GM12892 (cell line): Measurements from ENCODE around the gene TBX15.

Experiments used
- DNase-seq: peaks from one replicate; pipeline ENCODE4 v3.0.0; 2011; ENCODE audit not compliant: insufficient read length
- FAIRE-seq: peaks from 2 replicates; lab custom pipeline; 2011; peaks lifted over from hg19 to GRCh38; lab: Jason Lieb, UNC
- POLR2A ChIP-seq: IDR thresholded peaks from 2 replicates; pipeline ENCODE4 v1.6.1; 2011; ENCODE audit warnings: low read depth, low read length, control low read depth
- POLR2AphosphoS5 ChIP-seq: IDR thresholded peaks from 2 replicates; pipeline ENCODE4 v1.6.1; 2011; ENCODE audit warnings: low read depth, low read length, control low read depth
- TAF1 ChIP-seq: IDR thresholded peaks from 2 replicates; pipeline ENCODE4 v1.6.1; 2011; ENCODE audit warnings: low read depth, mild to moderate bottlenecking, control low read depth, low read length, borderline replicate concordance

TBX15 gene

GRCh38 chr1:119008483-119009311 is 20.6 kb upstream of the TBX15 start:
- no peak for TF ChIP-seq TAF1
- TF ChIP-seq POLR2A = no peak
- TF ChIP-seq POLR2AphosphoS5 = no peak
- no peak for FAIRE-seq
- DNase-seq = no peak

- no peak for FAIRE-seq
- DNase-seq = no peak
- TF ChIP-seq POLR2A = no peak
- no peak for TF ChIP-seq TAF1
- no peak for TF ChIP-seq POLR2AphosphoS5
These were observed 19.7 kb upstream of the TBX15 start for GRCh38 chr1:119007670-119008482.

- TF ChIP-seq POLR2A (no peak), TAF1 (no peak), POLR2AphosphoS5 (no peak)
- FAIRE-seq = no peak
- DNase-seq = no peak
These were observed 19.2 kb upstream of the TBX15 start for GRCh38 chr1:119007339-119007669.

GRCh38 chr1:119006406-119007279 is 18.5 kb upstream of the TBX15 start:
- no peak for TF ChIP-seq POLR2A
- no peak for TF ChIP-seq POLR2AphosphoS5
- no peak for TF ChIP-seq TAF1
- FAIRE-seq = no peak
- DNase-seq = no peak

- no peak for DNase-seq
- TF ChIP-seq POLR2A (no peak), TAF1 (no peak), POLR2AphosphoS5 (no peak)
- FAIRE-seq = no peak
These were observed 17.7 kb upstream of the TBX15 start for GRCh38 chr1:119005724-119006405.

GRCh38 chr1:119004781-119005180 is 16.6 kb upstream of the TBX15 start:
- no peak for TF ChIP-seq POLR2A
- TF ChIP-seq POLR2AphosphoS5 = no peak
- no peak for TF ChIP-seq TAF1
- no peak for FAIRE-seq
- no peak for DNase-seq

- FAIRE-seq (no peak), DNase-seq (no peak)
- no peak for TF ChIP-seq POLR2A
- TF ChIP-seq TAF1 = no peak
- no peak for TF ChIP-seq POLR2AphosphoS5
These were observed 16.0 kb upstream of the TBX15 start for GRCh38 chr1:119004129-119004527.

GRCh38 chr1:119003413-119004128 is 15.4 kb upstream of the TBX15 start:
- FAIRE-seq (no peak), DNase-seq (no peak)
- TF ChIP-seq POLR2A = no peak
- no peak for TF ChIP-seq POLR2AphosphoS5
- TF ChIP-seq TAF1 = no peak

GRCh38 chr1:119002028-119002686 is 14.0 kb upstream of the TBX15 start:
- no peak for FAIRE-seq
- no peak for DNase-seq
- TF ChIP-seq TAF1 = no peak
- TF ChIP-seq POLR2A = no peak
- TF ChIP-seq POLR2AphosphoS5 = no peak
